Measurements from ENCODE around the gene KDM4C. TPM values are rescaled to one million over a fixed set of nuclear protein-coding genes. Genes with fewer than 3 reads are reported as not detected.

Gene KDM4C
- total and polyA plus RNA-seq, 2 of the 13 experiments (the other 11 are each of a cell fraction or from before 2014, with no cell fraction given): 19.4 to 23.6 TPM

DNA sequence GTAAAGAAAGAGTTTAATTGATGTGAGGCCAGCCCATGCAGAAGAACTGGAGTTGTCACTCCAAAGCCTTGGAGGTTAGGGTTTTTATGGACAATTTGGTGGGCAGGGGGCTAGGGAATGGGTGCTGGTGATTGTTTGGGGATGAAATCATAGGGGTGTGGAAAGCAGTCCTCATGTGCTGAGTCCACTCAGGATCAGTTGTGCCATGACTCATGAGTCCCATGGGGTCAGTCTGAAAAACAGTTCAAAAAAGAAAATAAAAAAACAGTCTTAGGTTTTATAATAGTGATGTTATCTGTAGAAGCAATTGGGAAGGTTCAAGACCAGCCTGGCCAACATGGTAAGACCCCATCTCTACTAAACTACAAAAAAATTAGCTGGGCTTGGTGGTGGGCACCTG, 162.3 kb downstream of the KDM4C start:
- ATAC-seq (no peak), DNase-seq (ENCODE audit: low spot score) (no peak), FAIRE-seq (no peak)
- Histone ChIP-seq H3K27ac (ENCODE audit: extremely low read length, insufficient read depth, low read length) (no peak overlapping the region), H3K9me3 (ENCODE audit: low read length) (no peaks in the 10 kb centered on the region), H3K27me3 (ENCODE audit: control insufficient read depth in 1 of 2, insufficient read depth in 2 of 2, low read length in 2 of 2) (no peaks in the 10 kb centered on the region; a peak in 1 of 5 replicates), H3K79me2 (ENCODE audit: insufficient read depth, low read length) (no peaks in the 10 kb centered on the region), H3K4me3 (replicated peaks in 1 of 3; ENCODE audit: insufficient read depth in 1 of 3, low read depth in 2 of 3, low read length in 3 of 3) (no peak overlapping the region), H3K9ac (ENCODE audit: insufficient read depth, low read depth, low read length) (no peak overlapping the region), H4K20me1 (ENCODE audit: insufficient read depth, low read length) (no peaks in the 10 kb centered on the region), H3K36me3 (replicated peaks in 1 of 2; ENCODE audit: control insufficient read depth in 1 of 2, insufficient read depth in 2 of 2, low read length in 2 of 2) (peaks cover 2 to 6% of the 10 kb centered on the region in 2 experiments; a peak in 2 of 5 replicates), H3K4me1 (ENCODE audit: insufficient read depth, low read length) (peaks cover 36% of the 10 kb centered on the region), H2AFZ (ENCODE audit: low read length) (no peak overlapping the region), H3K4me2 (ENCODE audit: low read depth, low read length) (no peak overlapping the region)
- POLR2A ChIA-PET: no interaction called here
- CTCF ChIA-PET (ENCODE audit: low intra/inter-chr PET ratio, low total read pairs): no interaction called here
- intact Hi-C loops (cut with micrococcal nuclease; ENCODE audit: unreplicated experiment): no loop called here
- no TSS peak for BruUV-seq (replicated peaks)
- TF ChIP-seq, protein P1, sequence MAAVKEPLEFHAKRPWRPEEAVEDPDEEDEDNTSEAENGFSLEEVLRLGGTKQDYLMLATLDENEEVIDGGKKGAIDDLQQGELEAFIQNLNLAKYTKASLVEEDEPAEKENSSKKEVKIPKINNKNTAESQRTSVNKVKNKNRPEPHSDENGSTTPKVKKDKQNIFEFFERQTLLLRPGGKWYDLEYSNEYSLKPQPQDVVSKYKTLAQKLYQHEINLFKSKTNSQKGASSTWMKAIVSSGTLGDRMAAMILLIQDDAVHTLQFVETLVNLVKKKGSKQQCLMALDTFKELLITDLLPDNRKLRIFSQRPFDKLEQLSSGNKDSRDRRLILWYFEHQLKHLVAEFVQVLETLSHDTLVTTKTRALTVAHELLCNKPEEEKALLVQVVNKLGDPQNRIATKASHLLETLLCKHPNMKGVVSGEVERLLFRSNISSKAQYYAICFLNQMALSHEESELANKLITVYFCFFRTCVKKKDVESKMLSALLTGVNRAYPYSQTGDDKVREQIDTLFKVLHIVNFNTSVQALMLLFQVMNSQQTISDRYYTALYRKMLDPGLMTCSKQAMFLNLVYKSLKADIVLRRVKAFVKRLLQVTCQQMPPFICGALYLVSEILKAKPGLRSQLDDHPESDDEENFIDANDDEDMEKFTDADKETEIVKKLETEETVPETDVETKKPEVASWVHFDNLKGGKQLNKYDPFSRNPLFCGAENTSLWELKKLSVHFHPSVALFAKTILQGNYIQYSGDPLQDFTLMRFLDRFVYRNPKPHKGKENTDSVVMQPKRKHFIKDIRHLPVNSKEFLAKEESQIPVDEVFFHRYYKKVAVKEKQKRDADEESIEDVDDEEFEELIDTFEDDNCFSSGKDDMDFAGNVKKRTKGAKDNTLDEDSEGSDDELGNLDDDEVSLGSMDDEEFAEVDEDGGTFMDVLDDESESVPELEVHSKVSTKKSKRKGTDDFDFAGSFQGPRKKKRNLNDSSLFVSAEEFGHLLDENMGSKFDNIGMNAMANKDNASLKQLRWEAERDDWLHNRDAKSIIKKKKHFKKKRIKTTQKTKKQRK (IDR thresholded peaks at IDR 0.05; ENCODE audit: low read length): no peak
- TF ChIP-seq ZNF749 (CRISPR knock-in tag; IDR thresholded peaks at IDR 0.05; ENCODE audit: borderline replicate concordance): no peak
- TF ChIP-seq PRDM10 (CRISPR knock-in tag; IDR thresholded peaks at IDR 0.05; ENCODE audit: low read depth): no peak
- TF ChIP-seq KAT2B (IDR thresholded peaks at IDR 0.05; ENCODE audit: borderline replicate concordance, low read depth, low read length): no peak
- TF ChIP-seq ZNF224 (CRISPR knock-in tag; IDR thresholded peaks at IDR 0.05): no peak
- in situ Hi-C loops (cut with HindIII; ENCODE audit: extremely low pct_ligation_motif_present, low pct_unique_long_range_greater_than_20kb): loop anchor here (25.0 kb wide), 2 partner anchors 267 to 617 kb away; no protein-coding TSS in a partner anchor
